Activated gamma-delta T cell treated with anti-CD3 and anti-CD28 coated beads, Interleukin-2, amount 50 U/mL, for 16 hours (primary cell): Measurements from ENCODE around the gene CLEC7A.

Experiments
- DNase-seq: peaks from one replicate; pipeline ENCODE4 v3.0.0-alpha.2; 2020; ENCODE audit warnings: low read depth

Gene CLEC7A

GRCh38 chr12:10140001-10140400 lies 10.0 kb upstream of the CLEC7A start:
- DNase-seq, result peak; percentile 14

GRCh38 chr12:10136637-10137205 lies 6.7 kb upstream of the CLEC7A start:
- DNase-seq, result no peak

GRCh38 chr12:10135126-10135525 lies 5.1 kb upstream of the CLEC7A start:
- DNase-seq, result no peak

DNA sequence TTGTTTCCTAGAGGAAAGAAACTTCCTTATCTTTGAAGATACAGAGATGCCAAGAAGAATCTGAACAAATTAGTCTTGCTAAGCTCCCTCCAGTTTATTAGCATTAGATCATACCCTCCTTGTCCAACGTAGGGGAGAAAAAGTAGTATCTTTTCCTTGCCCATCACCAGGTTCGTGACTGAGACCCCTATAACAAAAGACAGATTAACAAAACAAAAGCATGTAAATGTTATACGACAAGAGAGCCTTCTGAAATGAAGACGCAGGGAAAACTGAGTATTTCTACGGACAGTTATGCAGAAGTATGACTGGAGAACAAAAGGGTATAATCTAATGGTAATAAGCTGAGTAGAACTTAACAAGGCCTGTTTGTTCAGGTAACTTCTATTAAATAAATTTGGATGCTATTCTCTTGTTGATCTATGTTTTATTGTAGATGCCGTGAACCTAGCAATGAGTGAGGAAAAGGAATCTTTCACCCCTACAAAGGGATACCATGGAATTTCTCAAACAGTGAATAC lies 2.9 kb upstream of the CLEC7A start:
- DNase-seq, result no peak

DNA sequence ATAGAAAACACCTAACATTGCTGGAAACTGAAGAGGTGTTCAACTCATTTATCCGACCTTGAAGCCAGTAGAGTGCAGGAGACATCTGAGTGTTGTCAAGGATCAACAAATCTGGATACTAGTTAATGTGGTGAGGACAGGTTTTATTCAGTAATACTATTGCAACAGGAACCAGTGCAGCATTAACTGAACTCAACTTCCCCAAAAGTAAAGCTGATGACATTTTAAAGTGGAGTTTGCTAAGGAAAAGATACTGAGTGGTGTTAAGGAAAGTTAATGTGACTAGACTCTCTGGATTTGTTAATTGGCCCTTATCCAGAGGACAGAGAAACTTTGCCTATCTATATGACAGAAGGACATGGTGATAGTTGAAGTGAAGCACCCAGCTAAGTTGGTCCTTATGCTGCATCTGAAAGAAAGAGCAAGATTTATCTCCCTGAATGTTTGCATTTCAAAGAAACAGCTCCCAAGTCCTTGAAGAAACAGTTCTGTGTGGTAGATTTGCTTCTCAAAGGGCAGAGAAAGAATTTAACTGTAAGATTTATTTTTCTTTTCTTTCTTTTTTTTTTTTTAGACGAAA lies 1.2 kb upstream of the CLEC7A start:
- no peak for DNase-seq

- no peak for DNase-seq
Observed at GRCh38 chr12:10128687-10129086, 1.3 kb downstream of the CLEC7A start.

DNA sequence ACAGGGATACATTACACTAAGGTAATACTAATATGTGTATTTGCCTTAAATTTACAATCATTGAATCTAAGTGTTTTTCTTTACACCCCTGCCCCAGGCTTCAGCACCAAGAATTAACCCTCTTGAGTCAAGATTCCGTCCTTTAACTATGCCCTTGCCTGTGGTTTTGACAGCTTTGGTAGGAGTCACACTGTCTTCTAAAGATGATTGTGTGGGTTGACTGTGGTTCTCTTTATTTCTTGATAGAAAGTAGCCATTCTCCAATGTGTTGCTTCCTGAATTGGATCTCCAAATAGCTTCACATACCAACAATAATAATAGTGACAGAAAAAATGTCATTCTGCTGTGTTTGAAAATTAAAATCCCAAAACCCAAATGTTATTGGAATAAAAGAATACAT lies 3.6 kb downstream of the CLEC7A start:
- no peak for DNase-seq

GRCh38 chr12:10122689-10123088 lies 7.3 kb downstream of the CLEC7A start:
- no peak for DNase-seq

- DNase-seq, result no peak
Observed at GRCh38 chr12:10121278-10121677, 8.7 kb downstream of the CLEC7A start.

DNA sequence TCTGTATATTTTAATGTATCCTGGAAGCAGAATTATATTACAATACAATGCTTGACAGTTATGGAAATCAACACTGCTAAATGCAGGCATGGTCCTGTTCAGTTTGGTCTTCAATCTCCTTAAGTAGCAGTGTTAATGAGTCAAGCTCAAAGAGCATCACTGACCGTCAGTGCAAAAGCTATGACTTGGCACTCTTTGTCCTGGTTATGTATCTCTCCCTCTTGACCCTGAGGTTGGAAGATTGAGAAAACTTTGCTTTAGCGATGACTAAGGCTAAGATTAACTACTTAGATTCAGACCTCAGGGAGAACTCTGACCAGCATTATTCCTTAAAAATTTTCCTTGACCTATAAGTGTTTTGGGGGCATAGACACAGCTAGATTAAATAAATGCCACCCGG lies 10.9 kb downstream of the CLEC7A start:
- no peak for DNase-seq

- no peak for DNase-seq
Observed at GRCh38 chr12:10115890-10116289, 14.1 kb downstream of the CLEC7A start.

GRCh38 chr12:10115311-10115710 lies 14.7 kb downstream of the CLEC7A start:
- DNase-seq, result no peak

- DNase-seq, result no peak
Observed at GRCh38 chr12:10113920-10114319, 16.1 kb downstream of the CLEC7A start.

- no peak for DNase-seq
Observed at GRCh38 chr12:10113075-10113474, 16.9 kb downstream of the CLEC7A start.

DNA sequence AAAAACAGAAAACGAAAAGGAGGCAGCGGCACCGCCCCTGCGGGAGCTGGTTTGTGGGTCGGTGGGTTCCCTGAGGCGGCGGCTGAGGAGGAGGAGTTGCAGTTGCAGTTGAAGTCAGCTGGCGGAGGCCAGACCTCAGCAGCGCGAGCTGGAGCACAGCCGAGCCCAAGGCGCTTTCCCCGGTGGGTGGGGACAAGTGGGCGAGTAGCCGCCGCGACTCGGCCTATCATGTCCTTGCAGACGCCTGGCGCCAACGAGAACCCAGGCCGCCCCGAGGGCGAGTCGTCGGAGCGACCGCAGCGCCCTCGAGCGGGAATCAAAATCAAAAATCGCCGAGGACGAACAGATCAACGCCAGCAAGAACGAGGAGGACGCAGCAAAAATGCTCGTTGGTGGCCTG lies 18.5 kb downstream of the CLEC7A start:
- no peak for DNase-seq

GRCh38 chr12:10110256-10110844 lies 19.6 kb downstream of the CLEC7A start:
- DNase-seq, result no peak

DNA sequence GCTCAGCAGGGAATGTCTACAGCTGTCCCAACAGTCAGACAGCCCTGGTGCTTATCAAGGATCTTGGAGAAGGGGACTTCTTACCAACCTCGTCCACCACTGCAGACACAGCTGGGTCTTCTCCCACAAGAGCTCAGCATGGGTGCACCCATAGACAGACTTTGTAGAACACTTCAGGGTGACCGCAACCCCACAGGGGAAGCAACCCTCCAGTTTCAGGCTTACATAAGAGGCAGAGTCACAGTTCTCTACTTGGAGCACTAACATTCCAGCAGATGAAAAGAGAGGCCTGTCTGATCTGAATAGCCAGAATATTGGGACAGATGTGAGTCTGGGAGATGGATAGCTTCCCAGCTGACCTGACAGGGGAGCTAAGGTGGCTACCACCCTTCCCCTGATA lies 27.7 kb downstream of the CLEC7A start:
- no peak for DNase-seq

DNA sequence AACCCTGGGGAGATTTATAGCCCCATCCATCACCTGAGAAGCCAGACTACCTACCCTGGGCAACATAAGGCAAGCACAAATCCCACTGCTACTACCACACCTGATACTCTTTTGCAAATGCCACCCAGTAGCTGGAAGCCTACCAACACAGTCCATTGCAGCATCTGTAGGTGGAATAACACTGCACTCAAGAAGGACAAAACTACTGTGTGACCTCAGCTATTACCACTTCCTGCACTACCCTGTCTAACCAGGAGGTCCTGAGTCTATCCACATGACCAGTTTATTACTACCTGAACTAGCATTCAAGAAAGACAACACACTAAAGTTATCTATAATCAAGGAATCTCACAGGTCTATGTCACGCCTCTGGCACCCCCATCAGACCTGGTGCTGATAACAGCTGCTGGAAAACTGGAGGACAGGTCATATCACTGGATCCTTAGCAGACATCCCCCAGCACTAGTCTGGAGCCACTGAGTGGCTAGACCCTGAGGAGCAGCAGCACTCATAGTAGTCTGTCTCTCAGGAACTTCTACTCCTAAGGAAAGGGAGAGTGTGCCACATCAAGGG lies 28.3 kb downstream of the CLEC7A start:
- no peak for DNase-seq

DNA sequence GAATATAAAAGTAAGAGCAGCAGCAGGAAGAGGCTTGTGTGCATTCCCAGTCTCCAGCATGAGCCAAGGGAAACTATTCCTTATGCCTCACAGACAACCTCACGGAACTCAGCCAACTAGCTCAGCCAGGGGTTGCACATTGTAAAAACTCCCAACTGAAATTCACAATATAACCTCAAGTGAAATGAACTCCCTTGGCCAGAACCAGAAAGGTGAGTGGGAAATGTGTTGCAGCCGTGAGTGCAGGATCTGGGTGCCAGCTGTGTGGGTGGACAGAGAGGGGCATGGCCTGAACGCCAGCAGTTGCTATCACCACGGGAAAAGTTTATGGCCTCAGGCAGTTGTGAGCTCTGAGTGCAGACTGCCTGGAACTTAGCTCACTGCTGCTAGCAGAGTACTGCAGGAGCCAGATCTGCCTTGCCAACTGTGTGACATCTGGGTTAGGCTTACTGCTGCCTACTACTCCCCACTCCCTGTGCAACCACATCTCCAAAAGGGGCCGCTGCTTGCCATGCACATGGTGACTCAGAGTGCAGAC lies 28.9 kb downstream of the CLEC7A start:
- DNase-seq, result no peak

- DNase-seq, result no peak
Observed at GRCh38 chr12:10098791-10099190, 31.2 kb downstream of the CLEC7A start, which contains the start of gene CLEC1A. Gene CLEC1A, minus strand, starts transcription at chr12:10098985. Its CDS starts 63 bp downstream, at chr12:10098922.

DNA sequence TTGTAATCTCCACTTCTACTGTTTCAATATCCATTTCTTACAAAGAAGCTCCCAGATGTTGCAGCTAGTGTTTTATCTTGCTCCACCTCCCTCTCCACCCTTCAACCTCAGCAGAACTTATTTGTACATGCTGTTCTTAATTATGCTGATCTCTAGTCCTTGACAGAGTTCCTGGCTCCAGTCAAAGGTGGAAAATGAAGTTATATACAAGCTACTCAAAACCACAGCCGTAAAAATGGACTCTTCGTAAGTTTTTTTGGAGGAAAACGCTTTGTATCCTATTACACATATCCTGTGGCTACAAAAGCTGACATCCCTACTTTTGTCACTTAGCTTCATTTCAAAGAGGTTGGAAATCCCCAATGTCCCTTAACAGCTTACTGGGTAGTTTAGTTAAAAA lies 32.5 kb downstream of the CLEC7A start:
- DNase-seq, result no peak

DNA sequence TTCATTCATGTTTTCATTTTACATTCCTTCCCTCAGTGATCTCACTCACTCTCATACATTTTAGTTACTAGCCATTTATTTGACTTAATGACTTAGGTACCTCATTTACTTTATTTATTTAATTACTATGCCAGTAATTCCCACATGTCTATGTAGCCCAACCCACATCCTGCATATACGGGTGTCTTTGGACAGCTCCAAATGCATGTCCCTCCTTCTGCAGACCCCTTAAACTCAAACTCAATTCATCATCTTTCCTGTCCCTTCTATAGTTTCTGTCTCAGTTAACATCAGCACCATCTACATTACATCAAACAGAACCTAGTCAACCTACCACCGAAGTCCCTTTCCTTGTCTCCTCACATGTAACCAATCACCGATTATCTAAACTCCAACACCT lies 34.0 kb downstream of the CLEC7A start:
- DNase-seq, result no peak
